ENCODE measurements around the gene KRT72.

KRT72 gene

DNA sequence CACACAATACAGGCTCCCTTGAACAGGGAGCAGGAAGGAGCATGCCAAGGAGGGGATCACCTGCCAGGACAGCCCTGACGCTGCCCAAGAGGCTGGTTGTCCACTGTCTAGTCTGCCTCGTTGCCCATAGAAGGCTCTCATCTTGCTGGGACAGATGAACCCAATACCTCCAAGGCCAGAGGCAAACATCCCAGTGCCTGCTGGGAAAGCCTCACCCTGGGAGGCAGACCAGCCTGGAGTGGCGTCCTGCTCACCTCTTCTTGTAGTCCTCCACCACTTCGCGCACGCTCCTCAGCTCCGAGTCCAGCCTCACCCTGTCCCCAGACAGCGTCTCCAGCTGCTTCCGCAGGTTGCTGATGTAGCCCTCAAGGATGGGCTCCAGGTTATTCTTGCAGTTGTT, 14.6 kb upstream of the KRT72 start:
- H3K27ac ChIP-seq (ENCODE audit: low read length): no peak overlapping the region
- H3K9me2 ChIP-seq (replicated peaks; ENCODE audit: insufficient read depth, low read length): no peaks in the 10 kb centered on the region

DNA sequence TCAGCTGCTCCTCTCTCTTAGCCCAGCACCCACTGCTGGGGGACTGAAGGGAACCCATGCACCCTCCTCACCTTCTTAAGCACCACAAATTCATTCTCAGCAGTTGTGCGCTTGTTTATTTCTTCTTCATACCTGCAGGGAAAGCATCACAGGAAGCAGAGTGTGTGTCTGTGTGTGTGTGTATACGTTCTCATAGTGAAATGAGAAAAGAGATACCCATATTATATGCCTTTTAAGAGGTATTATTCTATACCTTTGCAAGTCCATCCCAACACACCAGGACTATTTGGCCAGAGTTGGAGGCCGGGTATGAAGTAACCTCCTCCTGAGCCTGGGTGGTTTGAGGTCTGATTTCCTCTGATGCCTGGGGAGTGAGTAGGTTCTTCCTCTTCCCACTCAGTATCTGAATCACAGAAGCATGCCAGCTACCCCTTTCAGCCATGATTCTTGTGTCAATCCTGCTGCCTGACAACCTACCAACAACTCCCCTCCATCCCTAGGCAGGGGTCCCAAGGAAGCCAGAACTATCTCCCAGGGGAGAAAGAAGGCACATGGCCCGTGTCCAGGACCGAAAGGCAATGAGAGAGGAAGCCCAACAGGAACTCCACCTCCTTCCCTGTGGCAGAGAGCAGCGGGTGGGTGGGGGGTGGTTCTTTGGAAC, 14.1 kb upstream of the KRT72 start:
- Histone ChIP-seq H4K20me1 (ENCODE audit: insufficient read depth, low read length) (no peaks in the 10 kb centered on the region), H3K4me2 (ENCODE audit: low read depth, low read length) (no peak overlapping the region), H3F3A (ENCODE audit: insufficient read depth, low read length) (no peaks in the 10 kb centered on the region), H2AFZ (ENCODE audit: low read length) (no peak overlapping the region), H3K9me2 (replicated peaks; ENCODE audit: insufficient read depth, low read length) (no peaks in the 10 kb centered on the region), H3K9me3 (replicated peaks; ENCODE audit: insufficient read depth, low read length) (no peaks in the 10 kb centered on the region), H3K4me3 (ENCODE audit: low read length) (no peak overlapping the region), H3K36me3 (replicated peaks; ENCODE audit: insufficient read depth, low read length) (no peaks in the 10 kb centered on the region), H3K27ac (ENCODE audit: low read length) (no peak overlapping the region), H3K79me2 (ENCODE audit: low read length) (no peaks in the 10 kb centered on the region), H3K27me3 (replicated peaks; ENCODE audit: insufficient read depth, low read length) (peaks cover 65% of the 10 kb centered on the region), H3K9ac (ENCODE audit: low read length) (no peak overlapping the region), H3K4me1 (ENCODE audit: low read length) (no peaks in the 10 kb centered on the region)
- TF ChIP-seq EZH2phosphoT487 (IDR thresholded peaks at IDR 0.05; ENCODE audit: low read length) (no peak), EZH2 (optimal IDR thresholded peaks at IDR 0.05; ENCODE audit: low read depth, low read length) (no peak)
- TF ChIP-seq, protein P1, sequence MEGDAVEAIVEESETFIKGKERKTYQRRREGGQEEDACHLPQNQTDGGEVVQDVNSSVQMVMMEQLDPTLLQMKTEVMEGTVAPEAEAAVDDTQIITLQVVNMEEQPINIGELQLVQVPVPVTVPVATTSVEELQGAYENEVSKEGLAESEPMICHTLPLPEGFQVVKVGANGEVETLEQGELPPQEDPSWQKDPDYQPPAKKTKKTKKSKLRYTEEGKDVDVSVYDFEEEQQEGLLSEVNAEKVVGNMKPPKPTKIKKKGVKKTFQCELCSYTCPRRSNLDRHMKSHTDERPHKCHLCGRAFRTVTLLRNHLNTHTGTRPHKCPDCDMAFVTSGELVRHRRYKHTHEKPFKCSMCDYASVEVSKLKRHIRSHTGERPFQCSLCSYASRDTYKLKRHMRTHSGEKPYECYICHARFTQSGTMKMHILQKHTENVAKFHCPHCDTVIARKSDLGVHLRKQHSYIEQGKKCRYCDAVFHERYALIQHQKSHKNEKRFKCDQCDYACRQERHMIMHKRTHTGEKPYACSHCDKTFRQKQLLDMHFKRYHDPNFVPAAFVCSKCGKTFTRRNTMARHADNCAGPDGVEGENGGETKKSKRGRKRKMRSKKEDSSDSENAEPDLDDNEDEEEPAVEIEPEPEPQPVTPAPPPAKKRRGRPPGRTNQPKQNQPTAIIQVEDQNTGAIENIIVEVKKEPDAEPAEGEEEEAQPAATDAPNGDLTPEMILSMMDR (IDR thresholded peaks at IDR 0.05; ENCODE audit: low read length): no peak
- DNase-seq: no peak

More for the DNA sequence above, 14.6 kb upstream of the KRT72 start:
- TF ChIP-seq, protein P1 (IDR thresholded peaks at IDR 0.05; ENCODE audit: low read length): no peak
- TF ChIP-seq EZH2phosphoT487 (IDR thresholded peaks at IDR 0.05; ENCODE audit: low read length) (no peak), EZH2 (optimal IDR thresholded peaks at IDR 0.05; ENCODE audit: low read depth, low read length) (no peak)
- Histone ChIP-seq H2AFZ (ENCODE audit: low read length) (no peak overlapping the region), H3K4me1 (ENCODE audit: low read length) (no peaks in the 10 kb centered on the region), H3K9ac (ENCODE audit: low read length) (no peak overlapping the region), H3K4me3 (ENCODE audit: low read length) (no peak overlapping the region), H3F3A (ENCODE audit: insufficient read depth, low read length) (no peaks in the 10 kb centered on the region), H3K4me2 (ENCODE audit: low read depth, low read length) (no peak overlapping the region), H3K27me3 (replicated peaks; ENCODE audit: insufficient read depth, low read length) (peaks cover 61% of the 10 kb centered on the region), H3K9me3 (replicated peaks; ENCODE audit: insufficient read depth, low read length) (no peaks in the 10 kb centered on the region), H3K36me3 (replicated peaks; ENCODE audit: insufficient read depth, low read length) (no peaks in the 10 kb centered on the region), H3K79me2 (ENCODE audit: low read length) (no peaks in the 10 kb centered on the region), H4K20me1 (ENCODE audit: insufficient read depth, low read length) (no peaks in the 10 kb centered on the region)
- DNase-seq: no peak

DNA sequence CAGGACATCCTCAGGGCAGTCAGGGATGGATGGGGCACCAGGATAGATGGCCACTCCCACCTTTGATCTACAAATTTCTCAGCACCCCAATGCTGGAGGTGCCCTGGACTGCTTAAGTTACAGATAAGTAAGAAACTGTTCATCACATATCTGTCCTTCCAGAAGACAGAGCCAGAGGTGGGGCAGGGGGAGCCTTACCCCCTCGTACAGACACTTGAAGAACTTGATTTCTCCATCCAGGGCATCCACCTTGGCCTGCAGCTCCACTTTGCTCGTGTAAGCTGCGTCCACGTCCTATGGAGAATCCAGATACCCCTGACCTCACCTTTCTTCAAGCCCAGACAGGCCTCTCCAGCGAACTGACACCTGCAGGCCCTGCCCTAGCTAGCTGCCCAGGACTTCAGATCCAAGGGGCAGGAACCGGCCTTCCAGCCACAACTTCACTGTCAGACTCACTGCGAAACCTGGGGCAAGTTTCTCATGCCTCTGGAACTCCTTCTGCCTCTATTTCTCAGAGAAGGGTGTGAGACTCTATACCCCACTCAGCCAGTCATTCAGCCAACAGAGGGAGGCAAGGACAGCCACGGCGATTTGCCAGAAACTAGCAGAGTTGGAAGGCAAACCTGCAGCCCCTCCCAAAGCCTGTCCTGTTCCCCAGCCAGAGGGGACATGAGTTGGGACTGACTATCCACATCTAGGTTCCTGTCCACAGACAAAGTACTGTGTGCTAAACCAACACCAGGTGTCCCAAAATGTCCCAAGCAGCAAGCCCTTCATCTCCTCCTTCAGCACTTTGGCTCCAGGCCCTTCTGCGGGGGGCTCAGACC, 13.3 kb upstream of the KRT72 start:
- Histone ChIP-seq H4K20me1 (ENCODE audit: insufficient read depth, low read length) (no peaks in the 10 kb centered on the region), H3K9me3 (replicated peaks; ENCODE audit: insufficient read depth, low read length) (no peaks in the 10 kb centered on the region), H3K27ac (ENCODE audit: low read length) (no peak overlapping the region), H3K9ac (ENCODE audit: low read length) (no peak overlapping the region), H3K79me2 (ENCODE audit: low read length) (no peaks in the 10 kb centered on the region), H3K4me2 (ENCODE audit: low read depth, low read length) (no peak overlapping the region), H3F3A (ENCODE audit: insufficient read depth, low read length) (no peaks in the 10 kb centered on the region), H2AFZ (ENCODE audit: low read length) (no peak overlapping the region), H3K4me1 (ENCODE audit: low read length) (no peaks in the 10 kb centered on the region), H3K36me3 (replicated peaks; ENCODE audit: insufficient read depth, low read length) (no peaks in the 10 kb centered on the region), H3K27me3 (replicated peaks; ENCODE audit: insufficient read depth, low read length) (peaks cover 72% of the 10 kb centered on the region), H3K4me3 (ENCODE audit: low read length) (no peak overlapping the region), H3K9me2 (replicated peaks; ENCODE audit: insufficient read depth, low read length) (no peaks in the 10 kb centered on the region)
- TF ChIP-seq EZH2 (optimal IDR thresholded peaks at IDR 0.05; ENCODE audit: low read depth, low read length) (no peak), EZH2phosphoT487 (IDR thresholded peaks at IDR 0.05; ENCODE audit: low read length) (no peak)
- no peak for DNase-seq

All from MM.1S (cell line).